GM12864 (cell line): ENCODE measurements around the gene CTNNA3.

ENCODE experiments used
- DNase-seq: peaks from one replicate; pipeline ENCODE4 v3.0.0-alpha.2; 2011; ENCODE audit warnings: low read depth
- H3K4me3 ChIP-seq: 2 replicates; pipeline ENCODE4 v1.5.1; 2011; ENCODE audit warnings: mild to moderate bottlenecking, low read depth, low read length, control low read depth
- TF ChIP-seq, protein P1 (sequence below): IDR thresholded peaks from 2 replicates; pipeline ENCODE4 v1.5.1; 2011; ENCODE audit warnings: low read depth, mild to moderate bottlenecking, moderate library complexity, low read length, control low read depth, inconsistent platforms; ENCODE audit errors: missing control alignments

CTNNA3 gene

DNA sequence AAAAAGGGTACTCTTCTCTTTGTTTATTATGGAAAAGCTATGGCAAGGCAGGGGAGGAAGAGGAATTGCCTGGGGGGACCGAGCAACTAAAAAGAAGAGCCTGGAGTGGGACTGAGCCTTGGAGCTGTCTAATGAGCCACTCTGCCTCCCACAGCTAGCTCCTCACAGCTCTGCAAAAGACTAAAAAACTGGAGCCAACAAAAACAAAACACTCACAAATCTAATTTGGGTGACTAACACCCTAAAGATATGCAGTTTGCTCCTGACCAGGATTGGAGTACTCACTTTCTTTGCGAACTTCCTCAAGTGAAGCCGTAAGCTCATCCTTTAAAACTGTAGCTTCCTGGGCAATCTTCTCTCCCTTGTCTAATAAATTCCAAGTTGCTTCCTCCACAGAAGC is 89.4 kb downstream of the CTNNA3 start:
- DNase-seq = no peak
- TF ChIP-seq, protein P1, sequence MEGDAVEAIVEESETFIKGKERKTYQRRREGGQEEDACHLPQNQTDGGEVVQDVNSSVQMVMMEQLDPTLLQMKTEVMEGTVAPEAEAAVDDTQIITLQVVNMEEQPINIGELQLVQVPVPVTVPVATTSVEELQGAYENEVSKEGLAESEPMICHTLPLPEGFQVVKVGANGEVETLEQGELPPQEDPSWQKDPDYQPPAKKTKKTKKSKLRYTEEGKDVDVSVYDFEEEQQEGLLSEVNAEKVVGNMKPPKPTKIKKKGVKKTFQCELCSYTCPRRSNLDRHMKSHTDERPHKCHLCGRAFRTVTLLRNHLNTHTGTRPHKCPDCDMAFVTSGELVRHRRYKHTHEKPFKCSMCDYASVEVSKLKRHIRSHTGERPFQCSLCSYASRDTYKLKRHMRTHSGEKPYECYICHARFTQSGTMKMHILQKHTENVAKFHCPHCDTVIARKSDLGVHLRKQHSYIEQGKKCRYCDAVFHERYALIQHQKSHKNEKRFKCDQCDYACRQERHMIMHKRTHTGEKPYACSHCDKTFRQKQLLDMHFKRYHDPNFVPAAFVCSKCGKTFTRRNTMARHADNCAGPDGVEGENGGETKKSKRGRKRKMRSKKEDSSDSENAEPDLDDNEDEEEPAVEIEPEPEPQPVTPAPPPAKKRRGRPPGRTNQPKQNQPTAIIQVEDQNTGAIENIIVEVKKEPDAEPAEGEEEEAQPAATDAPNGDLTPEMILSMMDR = no peak
- no peak overlapping the region for H3K4me3 ChIP-seq

DNA sequence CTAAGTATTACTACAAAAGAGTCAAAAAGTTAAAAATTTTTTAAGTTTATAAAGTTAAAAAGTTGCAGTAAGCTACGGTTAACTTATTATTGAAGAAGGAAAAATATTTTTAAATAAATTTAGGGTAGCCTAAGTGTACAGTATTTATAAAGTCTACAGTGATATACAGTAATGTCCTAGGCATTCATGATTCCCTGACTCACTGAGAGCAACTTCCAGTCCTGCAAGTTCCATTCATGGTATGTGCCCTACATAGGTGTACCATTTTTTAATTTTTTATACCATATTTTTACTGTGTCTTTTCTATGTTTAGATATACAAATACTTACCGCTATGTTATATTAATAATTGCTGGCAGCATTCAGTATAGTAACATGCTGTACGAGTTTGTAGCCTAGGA is 92.3 kb downstream of the CTNNA3 start:
- DNase-seq = no peak
- TF ChIP-seq, protein P1 = no peak
- H3K4me3 ChIP-seq = no peak overlapping the region

DNA sequence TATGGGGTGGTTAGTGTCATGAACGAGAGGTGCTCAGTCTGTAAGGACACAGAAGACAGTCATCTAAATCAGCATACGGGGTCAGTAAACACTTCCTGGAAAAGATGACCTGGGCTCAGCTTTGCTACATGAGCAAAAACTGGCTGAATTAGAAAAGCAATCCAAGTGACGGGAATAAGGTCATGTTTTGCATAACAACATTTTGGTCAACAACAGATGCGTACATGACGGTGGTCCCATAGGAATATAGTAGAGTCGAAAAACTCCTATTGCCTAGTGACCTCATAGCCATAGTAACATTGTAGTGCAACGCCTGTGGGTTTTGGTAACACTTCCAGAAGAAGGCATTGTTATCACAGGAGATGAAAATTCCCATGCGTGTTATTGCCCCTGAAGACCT is 92.9 kb downstream of the CTNNA3 start:
- H3K4me3 ChIP-seq = no peak overlapping the region
- no peak for DNase-seq
- TF ChIP-seq, protein P1 = no peak

DNA sequence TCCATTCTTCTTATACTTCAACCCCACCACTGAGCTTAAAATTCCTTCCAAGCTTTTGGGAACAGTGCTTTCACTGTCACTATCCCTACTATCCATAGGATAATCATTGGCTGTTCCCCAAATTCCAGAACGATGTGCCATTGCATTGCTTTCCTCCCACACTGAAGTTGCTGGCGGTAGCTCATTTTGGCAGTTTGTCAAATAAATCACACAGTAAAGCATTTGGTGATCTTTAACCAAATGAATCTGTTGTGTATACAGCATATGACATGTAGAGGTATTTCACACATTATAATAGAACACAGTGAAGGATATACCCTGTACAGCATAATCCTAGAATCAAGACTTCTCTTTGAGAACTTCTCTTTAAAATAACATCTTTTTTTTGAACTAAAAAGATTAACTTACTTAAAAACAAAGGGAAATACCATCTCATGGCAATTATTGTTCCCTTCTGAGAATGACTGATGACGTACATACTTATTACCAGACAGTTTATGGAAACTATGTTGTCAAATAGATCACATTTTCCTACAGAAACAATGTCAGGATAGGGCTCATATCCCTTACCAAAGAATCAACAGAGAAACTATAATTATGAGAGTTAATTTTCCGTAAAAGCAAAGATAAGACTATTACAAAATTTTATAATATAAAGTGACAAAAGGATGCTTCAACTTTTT is 93.6 kb downstream of the CTNNA3 start:
- no peak for DNase-seq
- no peak overlapping the region for H3K4me3 ChIP-seq
- TF ChIP-seq, protein P1 = no peak

DNA sequence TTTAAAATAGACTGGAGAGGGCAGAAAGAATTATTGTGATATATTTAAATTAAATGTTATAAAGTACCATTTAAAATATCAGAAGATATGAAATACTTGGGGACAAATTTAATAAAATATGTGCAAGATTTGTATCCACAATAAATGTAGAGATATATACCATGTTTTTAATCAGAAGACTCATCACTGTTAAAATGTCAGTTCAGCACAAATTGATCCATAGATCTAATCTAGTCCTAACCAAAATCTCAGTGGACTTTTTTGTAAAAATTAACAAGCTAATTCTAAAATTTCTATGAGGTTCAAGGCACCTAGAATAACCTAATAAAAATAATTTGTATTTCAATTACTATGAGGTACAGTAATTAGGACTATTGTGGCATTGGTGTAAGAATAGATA is 96.4 kb downstream of the CTNNA3 start:
- DNase-seq = no peak
- TF ChIP-seq, protein P1 = no peak
- H3K4me3 ChIP-seq = no peak overlapping the region

DNA sequence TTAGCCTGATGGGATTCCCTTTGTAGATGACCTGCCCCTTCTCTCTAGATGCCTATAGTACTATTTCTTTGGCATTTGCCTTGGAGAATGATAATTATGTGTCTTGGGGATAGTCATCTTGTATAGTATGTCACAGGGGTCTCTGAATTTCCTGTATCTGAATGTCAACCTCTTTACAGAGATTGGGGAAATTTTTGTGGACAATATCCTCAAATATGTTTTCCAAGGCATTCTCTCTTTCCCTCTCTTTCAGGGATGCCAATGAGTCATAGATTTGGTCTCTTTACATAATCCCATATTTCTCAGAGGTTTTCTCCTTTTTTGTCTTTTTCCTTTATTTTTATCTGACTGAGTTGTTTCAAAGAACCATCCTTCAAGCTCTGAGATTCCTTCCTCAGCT is 99.4 kb downstream of the CTNNA3 start:
- TF ChIP-seq, protein P1 = no peak
- H3K4me3 ChIP-seq = no peak overlapping the region
- no peak for DNase-seq

DNA sequence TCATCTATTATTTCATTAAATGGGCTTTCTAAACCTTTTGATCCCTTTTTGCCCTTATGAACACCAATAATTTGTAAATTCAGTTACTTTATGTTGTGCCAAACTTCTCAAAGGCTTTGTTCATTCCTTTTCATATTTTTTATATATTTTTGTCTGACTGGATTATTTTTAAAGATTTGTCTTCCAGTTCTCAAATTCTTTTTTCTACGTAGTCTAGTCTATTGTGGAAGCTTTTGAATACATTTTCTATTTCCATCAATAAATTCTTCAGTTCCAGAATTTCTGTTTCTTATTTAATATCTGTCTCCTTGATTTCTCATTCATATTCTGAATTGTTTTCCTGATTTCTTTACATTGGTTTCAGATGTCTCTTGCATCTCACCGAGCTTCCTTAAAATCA is 108.2 kb downstream of the CTNNA3 start:
- TF ChIP-seq, protein P1 = no peak
- H3K4me3 ChIP-seq = no peak overlapping the region
- no peak for DNase-seq
